Transverse colon (tissue), 4 donors: ENCODE results near the gene DGAT2.

Source experiments
- CTCF ChIP-seq, 5 experiments: fragments of 200-600 bp in 3 of 5; fragments of 450-650 bp in 2 of 5; sonication (generic) in 3 of 5; IDR thresholded peaks; 1 replicate in 2 of 5; 2 replicates in 3 of 5; pipeline ENCODE4 v1.5.1; 2016 to 2017; ENCODE audit warnings: antibody characterized with exemption in 5 of 5, inconsistent platforms in 3 of 5, mild to moderate bottlenecking in 2 of 5, moderate library complexity in 1 of 5
- POLR2A ChIP-seq: fragments of 450-650 bp; IDR thresholded peaks from one replicate; pipeline ENCODE4 v1.6.1; 2016; ENCODE audit warnings: antibody characterized with exemption, mild to moderate bottlenecking, moderate library complexity
- POLR2AphosphoS5 ChIP-seq, 3 donors: sonication (generic); formaldehyde crosslinking; IDR thresholded peaks; one replicate each; pipeline ENCODE4 v1.6.1; 2016; ENCODE audit warnings: antibody characterized with exemption in 3 of 3

- TF ChIP-seq CTCF (IDR thresholded peaks at IDR 0.05) (no peak), POLR2AphosphoS5 (IDR thresholded peaks at IDR 0.05) (no peak), POLR2A (no peak)
These were observed 33.3 kb upstream of the DGAT2 start for GRCh38 chr11:75735181-75735845.
